ENCODE data around the gene ERI3. TPM values are rescaled to one million over a fixed set of nuclear protein-coding genes. Genes with fewer than 3 reads are reported as not detected.

ERI3 gene
- total and polyA plus RNA-seq, 5 donors = 36.4 to 56.3 (median 49.7) TPM

- no peaks in the 10 kb centered on the region for H3K27me3 ChIP-seq (ENCODE audit: control insufficient read depth, insufficient read depth)
- DNase-seq = no peak
- peak in 1 of 2 donors; percentile 16 for ATAC-seq
- WGBS = 95% methylated on average over 4 of the region's 4 CpGs
- H3K9me3 ChIP-seq (ENCODE audit: control insufficient read depth, low read length) = no peaks in the 10 kb centered on the region
- intact Hi-C loops (cut with DNase I) = loop anchor here in 1 of 4 donors (10.0 kb wide), 1 partner anchor 133 kb away; the partner anchor contains the start of gene DMAP1
- no peak overlapping the region for H3K27ac ChIP-seq (ENCODE audit: low read length)
- no peaks in the 10 kb centered on the region for H3K4me1 ChIP-seq (ENCODE audit: control insufficient read depth, insufficient read depth, low read length)
- no peak overlapping the region for H3K4me3 ChIP-seq (ENCODE audit: low read length)
Observed at GRCh38 chr1:44348061-44348485, 7.0 kb downstream of the ERI3 start.

- Histone ChIP-seq H3K4me3 (ENCODE audit: low read length) (no peak overlapping the region), H3K27me3 (ENCODE audit: control insufficient read depth, insufficient read depth) (no peaks in the 10 kb centered on the region), H3K4me1 (ENCODE audit: control insufficient read depth, insufficient read depth, low read length) (no peaks in the 10 kb centered on the region), H3K9me3 (ENCODE audit: control insufficient read depth, low read length) (no peaks in the 10 kb centered on the region), H3K27ac (ENCODE audit: low read length) (no peak overlapping the region)
- DNase-seq = no peak
- 58% methylated on average over 4 of the region's 4 CpGs for WGBS
- intact Hi-C loops (cut with DNase I) = loop anchor here in 1 of 4 donors (10.0 kb wide), 1 partner anchor 132 kb away; the partner anchor contains the start of gene DMAP1
- ATAC-seq = peak in 1 of 2 donors; percentile 39
Observed at GRCh38 chr1:44347280-44347679, 7.8 kb downstream of the ERI3 start.

DNA sequence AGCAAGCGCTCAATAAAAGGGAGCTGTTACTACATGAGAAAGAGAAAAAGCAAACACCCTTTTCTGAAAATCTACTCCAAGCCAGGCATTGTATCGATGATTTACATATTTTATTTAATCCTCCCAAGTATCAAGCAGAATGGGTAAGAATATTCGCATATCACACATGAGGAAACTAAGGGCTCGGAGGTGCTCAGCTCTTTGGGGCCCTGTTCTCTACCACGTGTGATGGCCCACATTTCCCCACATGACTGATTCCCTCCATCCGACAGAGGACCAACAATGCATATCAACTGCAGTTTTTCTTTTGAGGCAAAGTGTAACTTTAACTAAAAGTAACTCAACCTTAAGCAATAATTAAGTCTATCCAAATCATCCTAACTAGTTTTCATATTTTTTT, 8.2 kb downstream of the ERI3 start:
- intact Hi-C loops (cut with DNase I) = loop anchor here in 1 of 4 donors (10.0 kb wide), 1 partner anchor 132 kb away; the partner anchor contains the start of gene DMAP1
- DNase-seq (no peak), ATAC-seq (no peak)
- H3K9me3 ChIP-seq (ENCODE audit: control insufficient read depth, low read length) = no peaks in the 10 kb centered on the region
- H3K27ac ChIP-seq (ENCODE audit: low read length) = no peak overlapping the region
- no peaks in the 10 kb centered on the region for H3K27me3 ChIP-seq (ENCODE audit: control insufficient read depth, insufficient read depth)
- H3K4me1 ChIP-seq (ENCODE audit: control insufficient read depth, insufficient read depth, low read length) = no peaks in the 10 kb centered on the region
- H3K4me3 ChIP-seq (ENCODE audit: low read length) = no peak overlapping the region
- WGBS = 85% methylated on average over 6 of the region's 6 CpGs

DNA sequence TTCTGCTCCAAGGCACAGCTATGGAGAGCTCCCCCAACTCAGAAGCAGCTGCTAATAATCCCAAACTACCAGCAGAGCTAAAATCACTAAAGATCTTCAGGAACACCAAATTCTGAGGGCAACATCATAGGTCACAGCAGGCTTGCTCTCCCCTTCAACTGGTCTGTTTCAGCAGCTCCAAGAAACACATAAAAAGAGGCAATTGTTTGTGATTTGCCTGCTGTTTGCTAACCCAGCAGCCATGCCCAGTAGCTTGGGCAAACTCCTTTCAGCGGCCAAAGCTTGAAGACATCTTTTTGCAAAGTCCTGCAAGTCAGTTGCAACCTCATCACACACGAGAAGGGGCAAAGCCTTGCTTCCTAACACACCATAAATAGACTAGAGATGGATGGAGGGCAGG, 8.9 kb downstream of the ERI3 start:
- H3K27me3 ChIP-seq (ENCODE audit: control insufficient read depth, insufficient read depth) = no peaks in the 10 kb centered on the region
- no peaks in the 10 kb centered on the region for H3K9me3 ChIP-seq (ENCODE audit: control insufficient read depth, low read length)
- H3K4me1 ChIP-seq (ENCODE audit: control insufficient read depth, insufficient read depth, low read length) = no peaks in the 10 kb centered on the region
- ATAC-seq (no peak), DNase-seq (no peak)
- 83% methylated on average over 2 of the region's 2 CpGs for WGBS
- intact Hi-C loops (cut with DNase I) = loop anchor here in 1 of 4 donors (10.0 kb wide), 1 partner anchor 131 kb away; the partner anchor contains the start of gene DMAP1
- no peak overlapping the region for H3K4me3 ChIP-seq (ENCODE audit: low read length)
- H3K27ac ChIP-seq (ENCODE audit: low read length) = no peak overlapping the region

GRCh38 chr1:44345187-44345775, 9.8 kb downstream of the ERI3 start:
- DNase-seq (no peak), ATAC-seq (no peak)
- Histone ChIP-seq H3K9me3 (ENCODE audit: control insufficient read depth, low read length) (no peaks in the 10 kb centered on the region), H3K27me3 (ENCODE audit: control insufficient read depth, insufficient read depth) (no peaks in the 10 kb centered on the region), H3K27ac (ENCODE audit: low read length) (no peak overlapping the region), H3K4me1 (ENCODE audit: control insufficient read depth, insufficient read depth, low read length) (no peaks in the 10 kb centered on the region), H3K4me3 (ENCODE audit: low read length) (no peak overlapping the region)
- intact Hi-C loops (cut with DNase I) = loop anchor here in 1 of 4 donors (10.0 kb wide), 1 partner anchor 130 kb away; the partner anchor contains the start of gene DMAP1

DNA sequence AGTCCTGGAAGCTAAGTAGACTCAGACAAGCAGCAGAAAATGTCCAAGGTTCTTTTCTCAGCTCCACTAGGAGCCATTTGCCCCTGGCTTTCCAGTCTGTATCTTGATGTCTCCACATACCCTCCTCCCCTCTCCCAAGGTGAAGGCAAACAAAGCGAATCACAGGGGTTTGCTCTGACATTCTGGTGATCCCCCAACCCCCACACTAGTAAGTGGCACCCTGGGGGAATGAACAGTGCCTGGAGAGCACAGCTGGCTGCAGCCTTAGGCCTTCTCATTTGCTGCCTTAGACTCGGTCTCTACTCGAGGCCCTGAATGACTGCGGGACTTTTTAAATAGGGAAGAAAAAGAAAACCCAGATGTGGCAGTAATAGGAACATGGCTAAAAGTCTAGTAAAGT, 15.3 kb downstream of the ERI3 start:
- intact Hi-C loops (cut with DNase I) = loop anchor here in 1 of 4 donors (10.0 kb wide), 1 partner anchor 125 kb away; the partner anchor contains the start of gene DMAP1
- Histone ChIP-seq H3K4me3 (ENCODE audit: low read length) (no peak overlapping the region), H3K27me3 (ENCODE audit: control insufficient read depth, insufficient read depth) (no peaks in the 10 kb centered on the region), H3K27ac (ENCODE audit: low read length) (no peak overlapping the region), H3K4me1 (ENCODE audit: control insufficient read depth, insufficient read depth, low read length) (no peaks in the 10 kb centered on the region), H3K9me3 (ENCODE audit: control insufficient read depth, low read length) (no peaks in the 10 kb centered on the region)
- 83% methylated on average over 4 of the region's 4 CpGs for WGBS
- DNase-seq (no peak), ATAC-seq (no peak)

- 98% methylated on average over 2 of the region's 2 CpGs for WGBS
- no peaks in the 10 kb centered on the region for H3K27me3 ChIP-seq (ENCODE audit: control insufficient read depth, insufficient read depth)
- intact Hi-C loops (cut with DNase I) = no loop called here
- H3K4me3 ChIP-seq (ENCODE audit: low read length) = no peak overlapping the region
- H3K27ac ChIP-seq (ENCODE audit: low read length) = no peak overlapping the region
- H3K9me3 ChIP-seq (ENCODE audit: control insufficient read depth, low read length) = no peaks in the 10 kb centered on the region
- no peak for DNase-seq
- no peak for ATAC-seq
- H3K4me1 ChIP-seq (ENCODE audit: control insufficient read depth, insufficient read depth, low read length) = no peaks in the 10 kb centered on the region
Observed at GRCh38 chr1:44338136-44338535, 16.9 kb downstream of the ERI3 start.

DNA sequence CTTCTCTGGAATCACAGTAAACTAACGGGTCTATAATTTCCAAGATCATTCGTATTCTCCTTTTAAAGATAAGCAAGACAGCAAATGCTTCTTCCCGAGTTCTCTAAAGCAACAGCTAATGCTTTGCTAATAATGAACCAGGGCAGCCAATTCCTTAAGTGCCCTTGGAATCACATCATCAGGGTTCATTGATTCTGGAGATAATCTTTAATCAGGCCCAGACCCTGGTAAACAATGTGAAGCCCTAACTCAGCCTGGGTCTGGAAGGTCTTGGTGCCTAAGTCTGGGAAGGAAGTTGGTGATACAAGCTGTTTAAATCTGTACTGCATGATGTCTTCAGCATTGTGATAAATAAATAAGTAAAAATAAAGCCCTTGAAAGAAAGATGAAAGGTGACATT, 18.4 kb downstream of the ERI3 start:
- WGBS = 82% methylated on average over 3 of the region's 3 CpGs
- H3K9me3 ChIP-seq (ENCODE audit: control insufficient read depth, low read length) = no peaks in the 10 kb centered on the region
- DNase-seq = no peak
- intact Hi-C loops (cut with DNase I) = no loop called here
- ATAC-seq = no peak
- no peak overlapping the region for H3K27ac ChIP-seq (ENCODE audit: low read length)
- no peaks in the 10 kb centered on the region for H3K27me3 ChIP-seq (ENCODE audit: control insufficient read depth, insufficient read depth)
- H3K4me1 ChIP-seq (ENCODE audit: control insufficient read depth, insufficient read depth, low read length) = no peaks in the 10 kb centered on the region
- no peak overlapping the region for H3K4me3 ChIP-seq (ENCODE audit: low read length)

GRCh38 chr1:44334968-44335367, 20.1 kb downstream of the ERI3 start:
- intact Hi-C loops (cut with DNase I) = no loop called here
- Histone ChIP-seq H3K9me3 (ENCODE audit: control insufficient read depth, low read length) (no peaks in the 10 kb centered on the region), H3K27ac (ENCODE audit: low read length) (no peak overlapping the region), H3K27me3 (ENCODE audit: control insufficient read depth, insufficient read depth) (no peaks in the 10 kb centered on the region), H3K4me1 (ENCODE audit: control insufficient read depth, insufficient read depth, low read length) (no peaks in the 10 kb centered on the region), H3K4me3 (ENCODE audit: low read length) (no peak overlapping the region)
- DNase-seq (no peak), ATAC-seq (no peak)
- over 99% methylated on average over 3 of the region's 3 CpGs for WGBS

GRCh38 chr1:44333376-44333775, 21.7 kb downstream of the ERI3 start:
- Histone ChIP-seq H3K9me3 (ENCODE audit: control insufficient read depth, low read length) (no peaks in the 10 kb centered on the region), H3K4me1 (ENCODE audit: control insufficient read depth, insufficient read depth, low read length) (peaks cover 4% of the 10 kb centered on the region), H3K4me3 (ENCODE audit: low read length) (no peak overlapping the region), H3K27me3 (ENCODE audit: control insufficient read depth, insufficient read depth) (no peaks in the 10 kb centered on the region), H3K27ac (ENCODE audit: low read length) (no peak overlapping the region)
- DNase-seq = no peak
- ATAC-seq = no peak
- WGBS = 88% methylated on average over 6 of the region's 6 CpGs
- intact Hi-C loops (cut with DNase I) = no loop called here

DNA sequence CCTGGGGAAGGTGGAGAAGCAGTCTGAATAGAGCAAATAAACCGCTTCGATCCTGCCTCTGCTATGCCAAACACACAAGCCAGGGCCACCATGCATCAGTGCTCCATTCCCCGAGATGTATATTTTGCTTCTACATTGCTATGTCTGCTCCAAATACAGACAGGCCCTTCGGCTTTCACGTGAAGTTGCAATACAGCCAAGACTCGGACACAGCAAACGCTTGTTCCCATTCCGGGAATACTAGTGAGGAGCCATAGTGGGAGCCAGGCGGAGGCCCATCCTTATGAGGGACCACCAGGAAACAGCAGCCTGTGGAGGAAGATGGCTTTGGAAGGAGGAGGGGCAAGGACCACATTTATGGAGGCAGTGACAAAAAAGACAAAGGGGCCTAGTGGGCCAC, 22.6 kb downstream of the ERI3 start:
- WGBS = 95% methylated on average over 9 of the region's 9 CpGs
- H3K4me3 ChIP-seq (ENCODE audit: low read length) = no peak overlapping the region
- H3K27ac ChIP-seq (ENCODE audit: low read length) = no peak overlapping the region
- H3K27me3 ChIP-seq (ENCODE audit: control insufficient read depth, insufficient read depth) = no peaks in the 10 kb centered on the region
- intact Hi-C loops (cut with DNase I) = no loop called here
- no peak for DNase-seq
- no peak for ATAC-seq
- H3K9me3 ChIP-seq (ENCODE audit: control insufficient read depth, low read length) = no peaks in the 10 kb centered on the region
- H3K4me1 ChIP-seq (ENCODE audit: control insufficient read depth, insufficient read depth, low read length) = peaks cover 8% of the 10 kb centered on the region
